Measurements from ENCODE around the gene ZSCAN30.

ZSCAN30 gene

DNA sequence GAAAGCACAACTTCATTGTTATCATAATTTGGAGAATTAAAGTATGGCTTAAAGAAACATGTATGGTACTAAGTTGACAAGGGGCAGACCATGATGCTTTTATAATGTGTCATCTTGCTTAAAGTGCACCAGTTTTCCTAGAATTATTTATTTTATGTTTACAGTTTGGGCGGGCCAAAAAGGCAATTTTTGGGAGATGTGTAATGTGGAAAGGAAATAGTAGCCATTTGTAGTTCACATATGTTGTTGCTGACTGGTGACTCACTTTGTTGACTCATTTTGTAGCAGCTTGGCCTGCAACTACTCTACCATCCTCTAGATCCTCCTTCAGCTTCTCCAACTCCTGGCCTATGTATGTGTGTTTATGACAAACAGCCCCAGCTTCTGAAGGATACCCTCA lies 7.7 kb downstream of the ZSCAN30 start:
- DNase-seq (ENCODE audit: low read depth in 2 of 3, low spot score in 1 of 3) = no peak

DNA sequence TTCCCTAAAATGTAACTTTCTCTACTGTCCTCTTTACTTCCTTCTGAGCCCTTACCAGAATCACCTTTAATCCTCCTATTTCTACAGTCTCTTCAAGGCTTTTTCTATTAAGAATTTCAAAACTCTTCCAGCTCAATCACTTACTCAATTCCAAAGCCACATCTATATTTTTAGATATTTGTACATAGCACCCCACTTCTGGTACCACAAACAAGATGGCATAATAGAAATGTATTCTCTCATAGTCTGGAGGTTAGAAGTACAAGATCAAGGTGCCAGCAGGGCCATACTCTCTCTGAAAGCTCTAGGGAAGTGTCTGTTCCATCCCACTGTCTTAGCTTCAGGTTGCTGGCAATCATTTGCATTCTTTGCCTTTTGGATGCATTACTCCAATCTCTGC lies 11.1 kb downstream of the ZSCAN30 start:
- DNase-seq (ENCODE audit: low read depth in 2 of 3, low spot score in 1 of 3) = no peak

DNA sequence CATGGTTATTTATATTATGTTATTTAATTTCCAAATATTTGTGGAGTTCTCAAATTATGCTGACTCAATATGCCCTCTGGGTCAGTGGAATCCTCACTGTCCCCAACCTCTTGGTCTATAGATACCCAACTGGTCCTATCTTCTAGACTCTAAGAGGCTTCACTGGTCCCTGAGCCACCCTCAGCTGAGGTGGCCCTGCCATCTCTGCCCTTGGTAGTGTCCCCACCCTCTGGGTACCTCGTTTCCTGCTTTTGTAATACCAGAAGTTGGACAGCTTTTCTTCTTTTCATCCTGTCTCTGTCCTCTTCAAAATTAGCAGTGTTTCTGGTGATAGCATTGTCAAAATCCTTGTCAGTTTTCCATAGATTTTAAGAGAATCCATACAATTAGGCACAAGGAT lies 11.9 kb downstream of the ZSCAN30 start:
- DNase-seq (ENCODE audit: low read depth in 2 of 3, low spot score in 1 of 3) = no peak

DNA sequence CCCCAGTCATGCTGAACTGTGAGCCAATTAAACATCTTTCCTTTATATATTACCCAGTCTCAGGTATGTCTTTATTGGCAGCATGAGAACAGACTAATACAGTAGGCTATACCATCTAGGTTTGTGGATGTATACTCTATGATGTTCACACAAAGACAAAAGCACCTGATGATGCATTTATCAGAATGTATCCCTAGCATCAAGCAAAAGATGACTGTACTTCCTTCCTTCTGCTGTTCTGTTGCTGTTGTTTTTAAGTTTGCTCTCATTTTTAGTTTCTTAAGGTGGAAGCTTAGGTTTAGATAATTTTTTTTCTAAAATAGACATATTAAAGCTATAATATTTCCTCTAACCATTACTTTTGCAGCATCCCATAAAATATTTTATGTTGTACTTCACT lies 12.4 kb downstream of the ZSCAN30 start:
- DNase-seq (ENCODE audit: low read depth in 2 of 3, low spot score in 1 of 3) = no peak

DNA sequence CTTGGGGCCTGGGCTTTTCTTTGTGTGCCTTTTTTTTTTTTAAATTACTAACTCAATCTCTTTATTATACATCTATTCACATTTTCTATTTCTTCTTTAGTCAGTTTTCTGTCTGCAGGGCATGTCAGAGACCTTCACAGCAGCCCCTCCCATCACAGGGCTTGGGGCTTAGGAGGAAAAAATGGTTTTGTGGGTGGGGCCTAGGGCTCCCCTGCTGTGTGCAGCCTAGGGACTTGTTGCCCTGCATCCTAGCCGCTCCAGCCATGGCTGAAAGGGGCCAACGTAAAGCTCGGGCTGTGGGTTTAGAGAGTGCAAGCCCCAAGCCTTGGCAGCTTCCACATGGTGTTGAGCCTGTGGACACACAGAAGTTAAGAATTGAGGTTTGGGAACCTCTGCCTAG lies 13.8 kb downstream of the ZSCAN30 start:
- DNase-seq (ENCODE audit: low read depth in 2 of 3, low spot score in 1 of 3) = no peak

DNA sequence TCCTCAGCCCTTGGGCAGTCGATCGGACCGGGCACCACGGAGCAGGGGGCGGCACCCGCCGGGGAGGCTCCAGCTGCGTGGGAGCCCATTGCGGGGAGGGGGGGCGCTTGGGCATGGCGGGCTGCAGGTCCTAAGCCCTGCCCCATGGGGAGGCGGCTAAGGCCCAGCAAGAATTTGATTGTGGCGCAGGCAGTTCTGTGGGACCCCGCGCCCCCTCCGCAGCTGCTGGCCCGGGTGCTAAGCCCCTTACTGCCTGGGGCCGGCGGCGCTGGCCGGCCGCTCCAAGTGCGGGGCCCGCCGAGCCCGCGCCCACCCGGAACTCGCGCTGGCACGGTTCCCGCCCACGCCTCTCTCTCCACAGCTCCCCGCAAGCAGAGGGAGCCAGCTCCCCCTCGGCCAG lies 18.4 kb downstream of the ZSCAN30 start:
- DNase-seq (ENCODE audit: low read depth in 2 of 3, low spot score in 1 of 3) = no peak

DNA sequence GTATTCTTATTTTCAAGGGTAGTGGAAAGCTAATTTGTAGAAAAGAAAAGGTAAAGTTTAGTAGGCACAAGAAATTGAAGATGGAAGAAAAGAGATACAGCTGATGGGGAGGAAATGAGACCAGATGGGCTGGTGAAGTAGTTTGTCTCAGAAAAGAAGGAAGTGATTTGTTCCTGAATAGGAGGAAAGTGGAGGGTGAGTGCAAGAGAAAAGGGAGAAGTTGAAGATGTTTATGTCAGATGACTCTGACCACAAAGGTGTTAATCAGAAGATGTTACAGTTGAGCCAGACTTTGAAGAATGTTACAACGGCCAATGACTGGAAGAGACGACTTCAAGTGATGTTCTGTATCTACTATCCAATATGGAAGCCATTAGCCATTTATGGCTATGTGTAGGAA lies 21.2 kb downstream of the ZSCAN30 start:
- no peak for DNase-seq (ENCODE audit: low read depth in 2 of 3, low spot score in 1 of 3)

DNA sequence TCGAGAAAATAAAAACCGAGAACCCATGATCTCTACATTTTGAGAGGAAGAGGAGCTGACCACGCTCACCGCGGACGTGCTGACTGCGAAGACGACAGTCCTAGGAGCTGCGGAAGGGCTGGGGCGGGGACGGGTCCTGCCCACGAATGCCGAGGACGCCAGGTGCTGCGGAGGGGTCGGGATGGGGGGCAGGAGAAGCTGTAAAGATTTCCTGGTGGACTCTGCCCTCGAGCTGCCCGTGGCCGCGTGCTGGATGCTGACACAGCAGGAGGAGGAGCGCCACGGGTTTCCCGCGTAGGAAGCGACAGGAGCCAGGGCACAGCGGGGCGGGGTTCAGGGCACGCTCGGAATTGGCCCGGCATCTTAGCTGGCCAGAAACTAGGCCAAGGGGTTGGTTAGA lies 22.2 kb downstream of the ZSCAN30 start:
- DNase-seq (ENCODE audit: low read depth in 2 of 3, low spot score in 1 of 3) = no peak

DNA sequence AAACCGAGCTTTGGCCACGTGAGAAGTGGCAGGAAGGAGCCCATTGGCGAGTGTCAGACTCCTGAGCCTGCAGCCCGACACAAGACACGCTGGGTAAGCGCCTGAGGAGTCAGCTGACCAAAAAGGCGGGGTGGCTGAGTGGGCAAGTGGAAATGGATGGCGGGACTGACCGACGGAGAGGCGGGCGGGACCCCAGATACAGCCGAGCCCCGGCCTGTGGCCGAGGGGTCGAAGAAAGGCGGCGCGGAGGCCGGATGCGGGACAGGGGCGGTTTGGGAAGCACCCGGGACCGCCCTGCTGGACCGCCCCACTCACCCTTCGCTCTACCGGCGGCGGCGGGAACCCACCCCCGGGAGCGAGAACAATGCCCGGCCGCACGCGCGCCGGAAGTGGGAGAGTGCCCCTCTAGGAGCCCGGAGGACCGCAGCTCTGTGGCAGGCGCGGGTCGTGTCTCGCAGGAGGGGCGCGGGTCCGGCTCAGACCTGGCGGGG lies 22.8 kb downstream of the ZSCAN30 start:
- peak in 2 of 3 donors; percentile 29 for DNase-seq (ENCODE audit: low read depth in 2 of 3, low spot score in 1 of 3)

DNA sequence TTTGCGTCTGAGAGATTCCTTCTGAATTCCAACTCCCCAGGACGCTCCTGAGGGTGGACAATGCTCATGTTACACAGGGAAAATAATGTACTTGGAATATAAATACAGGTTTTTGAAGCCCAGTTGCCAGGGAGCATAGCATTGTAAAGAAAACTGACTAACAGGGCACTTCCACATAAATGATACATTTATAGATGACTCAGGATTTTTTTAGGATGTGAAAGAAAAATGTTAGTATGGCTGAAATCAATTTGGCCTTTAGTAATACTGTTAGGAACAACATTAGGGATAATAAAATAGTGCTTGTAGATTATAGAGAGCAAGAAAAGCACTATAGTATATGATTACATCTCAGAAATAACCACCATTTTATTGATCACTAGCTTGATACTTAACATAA lies 25.6 kb downstream of the ZSCAN30 start:
- no peak for DNase-seq (ENCODE audit: low read depth in 2 of 3, low spot score in 1 of 3)

DNA sequence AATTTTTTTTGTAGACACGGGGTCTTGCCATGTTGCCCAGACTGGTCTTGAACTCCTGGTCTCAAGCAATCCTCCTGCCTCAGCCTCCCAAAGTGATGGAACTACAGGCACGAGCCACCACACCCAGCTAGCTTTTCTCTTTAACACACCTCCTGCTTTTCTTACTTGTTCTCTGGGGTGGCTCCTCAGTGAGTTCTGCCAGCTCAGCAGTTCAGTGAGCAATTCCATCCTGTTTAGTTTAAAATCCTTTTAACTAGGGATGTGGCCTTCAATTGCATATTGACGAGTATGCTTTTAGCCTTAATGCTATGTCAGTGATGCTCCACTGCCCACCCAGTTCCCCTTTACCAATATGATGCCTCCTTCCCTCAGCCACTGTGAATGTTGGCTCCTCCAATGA lies 33.1 kb downstream of the ZSCAN30 start:
- no peak for DNase-seq (ENCODE audit: low read depth in 2 of 3, low spot score in 1 of 3)

DNA sequence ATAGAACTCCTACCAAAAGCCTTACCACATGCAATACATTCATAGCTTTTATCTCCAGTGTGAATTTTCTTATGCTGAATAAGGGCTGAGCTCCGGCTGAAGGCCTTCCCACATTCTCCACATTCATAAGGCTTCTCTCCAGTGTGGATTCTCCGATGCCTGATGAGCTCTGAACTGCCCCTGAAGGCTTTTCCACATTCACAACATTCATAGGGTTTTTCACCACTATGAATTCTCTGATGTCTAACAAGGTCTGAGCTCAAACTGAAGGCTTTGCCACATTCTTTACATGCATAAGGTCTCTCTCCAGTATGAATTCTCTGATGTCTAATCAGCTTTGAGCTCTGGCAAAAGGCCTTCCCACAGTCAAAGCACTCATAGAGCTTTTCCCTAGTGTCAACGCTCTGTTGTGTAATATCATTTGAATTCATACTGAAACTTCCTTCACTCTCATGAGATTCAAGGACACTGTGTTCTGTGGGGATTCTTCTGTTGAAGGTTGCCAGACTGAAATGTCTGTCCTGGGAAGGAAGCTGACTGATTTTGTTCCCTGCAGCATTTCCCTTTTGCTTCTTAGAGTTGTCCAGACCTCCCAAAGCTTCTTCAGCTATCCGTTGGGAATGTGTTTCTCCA lies 36.3 kb downstream of the ZSCAN30 start:
- DNase-seq (ENCODE audit: low read depth in 2 of 3, low spot score in 1 of 3) = no peak

DNA sequence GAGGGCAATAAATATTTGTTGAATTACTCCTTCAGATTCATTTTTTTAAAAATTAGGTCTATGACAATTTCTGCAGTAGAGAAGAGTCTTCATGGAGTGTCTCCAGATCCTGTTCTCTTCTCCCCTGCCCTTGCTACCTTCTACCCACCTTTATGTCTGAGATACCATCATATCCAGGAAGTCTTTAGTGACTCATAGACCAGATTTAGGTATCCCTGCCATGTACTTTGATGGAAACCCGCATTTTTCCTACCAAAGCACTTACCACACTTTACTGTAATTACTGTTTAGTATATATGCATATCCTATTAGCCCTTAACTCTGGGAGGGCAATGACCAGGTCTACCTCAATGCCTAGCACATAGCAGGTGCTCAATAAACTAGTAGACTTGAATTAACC lies 37.6 kb downstream of the ZSCAN30 start:
- DNase-seq (ENCODE audit: low read depth in 2 of 3, low spot score in 1 of 3) = no peak

DNA sequence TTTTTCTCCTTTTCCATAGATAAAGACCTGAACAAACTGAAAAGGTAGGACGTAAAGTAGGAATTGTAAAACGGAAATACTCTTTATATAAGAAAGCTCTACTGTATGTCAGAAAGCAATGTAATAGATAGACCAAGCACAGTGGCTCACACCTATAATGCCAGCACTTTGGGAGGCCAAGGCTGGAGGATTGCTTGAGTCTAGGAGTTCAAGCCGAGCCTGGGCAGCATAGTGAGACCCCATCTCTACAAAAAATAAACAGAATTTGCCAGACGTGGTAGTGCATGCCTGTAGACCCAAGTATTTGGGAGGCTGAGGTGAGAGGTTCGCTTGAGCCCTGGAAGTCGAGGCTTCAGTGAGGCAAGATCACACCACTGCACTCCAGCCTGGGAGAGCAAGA lies 41.6 kb downstream of the ZSCAN30 start:
- DNase-seq (ENCODE audit: low read depth in 2 of 3, low spot score in 1 of 3) = no peak

DNA sequence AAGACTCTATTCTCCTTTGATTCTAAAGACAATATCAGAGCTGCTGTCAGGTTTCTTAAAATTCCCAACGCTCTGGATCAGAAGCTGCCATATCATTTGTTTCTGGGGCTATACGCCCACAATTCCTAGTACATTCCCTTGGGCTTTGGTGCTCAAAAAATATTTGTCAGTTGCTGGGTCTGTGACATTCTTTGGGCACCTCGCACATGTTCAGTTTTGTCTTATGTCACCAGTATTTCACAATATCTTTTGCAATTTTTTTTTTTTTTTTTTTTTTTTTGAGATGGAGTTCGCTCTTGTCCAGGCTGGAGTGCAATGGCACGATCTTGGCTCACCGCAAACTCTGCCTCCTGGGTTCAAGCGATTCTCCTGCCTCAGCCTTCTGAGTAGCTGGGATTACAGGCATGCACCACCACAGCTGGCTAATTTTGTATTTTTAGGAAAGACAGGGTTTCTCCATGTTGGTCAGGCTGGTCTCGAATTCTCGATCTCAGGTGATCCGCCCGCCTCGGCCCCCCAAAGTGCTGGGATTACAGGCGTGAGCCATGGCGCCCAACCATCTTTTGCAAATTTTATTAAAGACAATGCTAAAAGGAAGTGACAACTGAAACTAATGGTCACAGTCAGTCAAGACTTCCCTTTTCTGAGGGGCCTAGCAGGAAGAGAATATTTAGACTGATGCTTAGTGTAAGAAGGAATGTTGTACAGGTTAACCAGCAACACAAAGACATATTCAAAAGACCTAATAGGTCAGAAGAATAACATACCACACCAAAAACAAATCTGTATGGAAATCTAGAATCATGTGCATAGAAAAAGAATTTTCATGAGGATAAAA lies 42.4 kb downstream of the ZSCAN30 start:
- no peak for DNase-seq (ENCODE audit: low read depth in 2 of 3, low spot score in 1 of 3)

DNA sequence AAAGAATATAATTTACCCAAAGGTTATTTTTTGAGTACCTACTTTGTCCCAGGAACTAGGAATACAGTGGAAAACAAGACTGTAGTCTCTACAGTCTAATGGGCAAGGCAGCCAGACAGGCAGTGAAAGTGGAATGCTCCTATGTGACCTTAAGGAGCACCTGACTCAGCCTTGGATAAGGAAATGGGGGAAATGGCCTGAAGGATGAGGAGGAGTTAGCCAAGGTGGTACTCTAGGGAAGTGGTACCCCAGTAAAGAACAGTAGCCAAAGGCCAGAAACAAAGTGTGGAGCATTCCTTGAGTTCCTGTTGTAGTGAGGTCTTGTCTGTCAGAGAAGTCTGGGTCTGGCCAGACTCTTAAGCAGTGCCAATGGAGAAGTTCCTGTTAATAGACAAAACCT lies 43.2 kb downstream of the ZSCAN30 start:
- no peak for DNase-seq (ENCODE audit: low read depth in 2 of 3, low spot score in 1 of 3)

DNA sequence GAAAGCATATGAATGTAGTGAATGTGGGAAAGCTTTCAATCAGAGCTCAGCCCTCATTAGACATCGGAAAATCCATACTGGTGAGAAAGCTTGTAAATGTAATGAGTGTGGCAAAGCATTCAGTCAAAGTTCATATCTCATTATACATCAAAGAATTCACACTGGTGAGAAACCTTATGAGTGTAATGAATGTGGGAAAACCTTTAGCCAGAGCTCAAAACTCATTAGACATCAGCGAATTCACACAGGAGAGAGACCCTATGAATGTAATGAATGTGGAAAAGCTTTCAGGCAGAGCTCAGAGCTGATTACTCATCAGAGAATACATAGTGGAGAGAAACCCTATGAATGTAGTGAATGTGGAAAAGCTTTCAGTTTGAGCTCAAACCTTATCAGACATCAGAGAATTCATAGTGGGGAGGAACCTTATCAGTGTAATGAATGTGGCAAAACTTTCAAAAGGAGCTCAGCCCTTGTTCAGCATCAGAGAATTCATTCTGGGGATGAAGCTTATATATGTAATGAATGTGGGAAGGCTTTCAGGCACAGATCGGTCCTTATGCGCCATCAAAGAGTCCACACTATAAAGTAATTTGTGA lies 44.2 kb downstream of the ZSCAN30 start:
- no peak for DNase-seq (ENCODE audit: low read depth in 2 of 3, low spot score in 1 of 3)

DNA sequence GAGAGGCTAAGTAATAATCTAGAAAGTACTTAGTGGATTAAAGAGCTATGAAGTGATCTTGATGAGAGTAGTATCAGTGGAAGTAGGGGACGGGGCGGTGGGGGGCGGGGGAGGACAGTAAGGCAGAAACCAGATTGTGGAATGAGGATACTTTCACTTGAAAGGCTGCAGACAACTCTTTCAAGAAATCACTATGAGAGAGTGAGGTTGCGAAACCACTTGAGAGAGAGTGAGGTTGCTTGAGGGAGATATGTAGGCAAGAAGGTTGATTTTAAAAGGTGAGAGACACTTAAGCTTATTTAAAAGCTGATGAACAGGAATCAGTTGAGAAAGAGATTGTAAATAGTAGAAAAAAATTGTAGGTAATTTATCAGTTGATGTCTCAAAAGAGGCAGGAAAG lies 45.4 kb downstream of the ZSCAN30 start:
- no peak for DNase-seq (ENCODE audit: low read depth in 2 of 3, low spot score in 1 of 3)

DNA sequence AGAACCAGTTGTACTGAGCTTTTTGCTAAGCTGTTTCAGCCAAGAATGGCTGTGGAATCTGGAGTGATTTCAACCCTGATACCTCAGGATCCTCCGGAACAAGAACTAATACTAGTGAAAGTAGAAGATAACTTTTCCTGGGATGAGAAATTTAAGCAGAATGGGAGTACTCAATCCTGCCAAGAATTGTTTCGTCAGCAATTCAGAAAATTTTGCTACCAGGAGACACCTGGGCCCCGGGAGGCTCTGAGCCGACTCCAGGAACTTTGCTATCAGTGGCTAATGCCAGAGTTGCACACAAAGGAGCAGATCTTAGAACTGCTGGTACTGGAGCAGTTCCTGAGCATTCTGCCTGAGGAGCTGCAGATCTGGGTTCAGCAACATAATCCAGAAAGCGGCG lies 47.6 kb downstream of the ZSCAN30 start:
- DNase-seq (ENCODE audit: low read depth in 2 of 3, low spot score in 1 of 3) = no peak

DNA sequence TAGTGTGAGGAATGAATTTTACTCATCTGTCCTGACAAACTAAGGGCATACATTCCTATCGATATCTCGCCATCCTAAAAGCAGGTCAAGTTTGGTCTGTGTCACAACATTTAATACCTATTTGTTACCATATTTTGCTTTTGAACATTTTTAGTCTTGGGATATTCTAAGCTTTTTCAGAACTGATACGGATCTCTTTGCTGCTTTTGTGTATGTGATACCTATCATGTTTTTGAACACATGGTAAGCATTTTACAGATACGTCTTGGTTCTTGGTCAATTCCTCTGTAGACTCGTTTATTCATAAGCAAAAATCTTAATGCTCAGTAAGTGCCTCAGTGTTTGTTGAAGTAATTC lies 48.6 kb downstream of the ZSCAN30 start:
- DNase-seq (ENCODE audit: low read depth in 2 of 3, low spot score in 1 of 3) = no peak

DNA sequence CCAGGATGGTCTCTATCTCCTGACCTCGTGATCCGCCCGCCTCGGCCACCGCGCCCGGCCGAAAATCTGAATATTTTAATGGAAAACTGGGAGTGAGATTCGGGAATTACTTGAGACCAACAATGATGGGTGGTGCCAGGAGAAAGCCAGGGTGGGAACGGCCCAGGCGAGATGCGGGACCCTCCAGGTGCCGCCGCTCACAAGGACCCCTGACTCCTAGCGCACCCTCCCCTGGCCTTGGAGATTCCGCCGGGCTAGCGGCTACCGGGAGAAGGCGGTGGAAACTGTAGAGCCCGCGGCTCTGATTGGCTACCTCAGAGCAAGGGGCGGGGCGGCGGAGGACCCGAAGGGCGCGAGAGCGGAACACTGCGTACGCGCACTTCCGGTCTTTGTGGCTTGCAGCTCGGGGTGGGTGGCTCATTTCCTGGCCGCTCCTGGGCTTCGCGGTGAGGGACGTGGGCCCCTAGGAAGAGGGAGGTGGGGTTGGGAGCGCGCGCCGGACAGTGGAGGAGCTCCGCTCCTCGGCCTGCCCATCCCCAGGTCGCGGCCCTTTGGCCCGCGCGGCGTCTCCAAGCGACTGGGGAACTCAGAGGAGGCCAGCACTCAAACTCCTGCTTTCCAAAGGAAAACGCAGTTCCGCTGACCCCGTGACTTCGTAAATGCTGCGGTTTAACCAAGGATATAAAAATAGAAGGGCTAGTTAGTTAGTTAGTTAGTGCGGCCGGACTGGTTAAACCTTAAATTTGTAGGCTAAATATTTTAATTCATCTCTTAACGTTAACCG lies 49.2 kb downstream of the ZSCAN30 start, which contains the start of gene ZNF397:
ZNF397 (plus strand) TSS at position 371 of the 784 bp plus-strand sequence. CDS start 1,437 bp downstream, outside the sequence.
- DNase-seq (ENCODE audit: low read depth in 2 of 3, low spot score in 1 of 3) = peak; percentile 92 to 97 (median 92)

Measured in stimulated activated CD4-positive, alpha-beta T cell treated with anti-CD3 and anti-CD28 coated beads, Interleukin-12 subunit alpha, Interleukin-12 subunit beta, amount 100 ng/mL, for 48 hours (primary cell).